Liver (tissue), 3 donors: ENCODE measurements around the gene PLXND1.

Experiments used
- GABPA ChIP-seq, 2 donors: IDR thresholded peaks in 1 of 2; conservative IDR thresholded peaks in 1 of 2; 2 replicates each; pipeline ENCODE4 v1.6.1; 2016; ENCODE audit warnings: antibody characterized with exemption in 2 of 2, mild to moderate bottlenecking in 1 of 2, moderate library complexity in 1 of 2
- HNF4G ChIP-seq: IDR thresholded peaks from 2 replicates; pipeline ENCODE4 v1.6.1; 2016; ENCODE audit warnings: antibody characterized with exemption
- RAD21 ChIP-seq, 2 donors: IDR thresholded peaks; 2 replicates each; pipeline ENCODE4 v1.6.1; 2016; ENCODE audit warnings: antibody characterized with exemption in 2 of 2, mild to moderate bottlenecking in 2 of 2
- REST ChIP-seq: IDR thresholded peaks from 2 replicates; pipeline ENCODE4 v1.6.1; 2016; ENCODE audit warnings: antibody characterized with exemption, mild to moderate bottlenecking
- SP1 ChIP-seq: IDR thresholded peaks from 2 replicates; pipeline ENCODE4 v1.6.1; 2018; ENCODE audit warnings: antibody characterized with exemption, mild to moderate bottlenecking
- TAF1 ChIP-seq: conservative IDR thresholded peaks from 2 replicates; pipeline ENCODE4 v1.6.1; 2016; ENCODE audit warnings: antibody characterized with exemption, mild to moderate bottlenecking
- YY1 ChIP-seq: IDR thresholded peaks from 2 replicates; pipeline ENCODE4 v1.6.1; 2016; ENCODE audit warnings: antibody characterized with exemption, mild to moderate bottlenecking
- TF ChIP-seq, protein P1 (sequence below): fragments of 150-350 bp; IDR thresholded peaks from 2 replicates; pipeline ENCODE4 v1.5.1; 2017; ENCODE audit warnings: improper control_type of control experiment, low read depth, low read length; ENCODE audit not compliant: missing input control
- TF ChIP-seq, protein P2 (sequence below): IDR thresholded peaks from 2 replicates; pipeline ENCODE4 v1.6.1; 2016; ENCODE audit warnings: antibody characterized with exemption
- donor health status: healthy.
- donor health status: healthy.

- TF ChIP-seq TAF1 (no peak), RAD21 (IDR thresholded peaks at IDR 0.05) (no peak), GABPA (IDR thresholded peaks at IDR 0.05 in 1 of 2, conservative IDR thresholded peaks at IDR 0.05 in 1 of 2) (no peak), YY1 (no peak), REST (no peak), SP1 (no peak), HNF4G (no peak)
- TF ChIP-seq, protein P1, sequence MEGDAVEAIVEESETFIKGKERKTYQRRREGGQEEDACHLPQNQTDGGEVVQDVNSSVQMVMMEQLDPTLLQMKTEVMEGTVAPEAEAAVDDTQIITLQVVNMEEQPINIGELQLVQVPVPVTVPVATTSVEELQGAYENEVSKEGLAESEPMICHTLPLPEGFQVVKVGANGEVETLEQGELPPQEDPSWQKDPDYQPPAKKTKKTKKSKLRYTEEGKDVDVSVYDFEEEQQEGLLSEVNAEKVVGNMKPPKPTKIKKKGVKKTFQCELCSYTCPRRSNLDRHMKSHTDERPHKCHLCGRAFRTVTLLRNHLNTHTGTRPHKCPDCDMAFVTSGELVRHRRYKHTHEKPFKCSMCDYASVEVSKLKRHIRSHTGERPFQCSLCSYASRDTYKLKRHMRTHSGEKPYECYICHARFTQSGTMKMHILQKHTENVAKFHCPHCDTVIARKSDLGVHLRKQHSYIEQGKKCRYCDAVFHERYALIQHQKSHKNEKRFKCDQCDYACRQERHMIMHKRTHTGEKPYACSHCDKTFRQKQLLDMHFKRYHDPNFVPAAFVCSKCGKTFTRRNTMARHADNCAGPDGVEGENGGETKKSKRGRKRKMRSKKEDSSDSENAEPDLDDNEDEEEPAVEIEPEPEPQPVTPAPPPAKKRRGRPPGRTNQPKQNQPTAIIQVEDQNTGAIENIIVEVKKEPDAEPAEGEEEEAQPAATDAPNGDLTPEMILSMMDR: no peak
- TF ChIP-seq, protein P2, sequence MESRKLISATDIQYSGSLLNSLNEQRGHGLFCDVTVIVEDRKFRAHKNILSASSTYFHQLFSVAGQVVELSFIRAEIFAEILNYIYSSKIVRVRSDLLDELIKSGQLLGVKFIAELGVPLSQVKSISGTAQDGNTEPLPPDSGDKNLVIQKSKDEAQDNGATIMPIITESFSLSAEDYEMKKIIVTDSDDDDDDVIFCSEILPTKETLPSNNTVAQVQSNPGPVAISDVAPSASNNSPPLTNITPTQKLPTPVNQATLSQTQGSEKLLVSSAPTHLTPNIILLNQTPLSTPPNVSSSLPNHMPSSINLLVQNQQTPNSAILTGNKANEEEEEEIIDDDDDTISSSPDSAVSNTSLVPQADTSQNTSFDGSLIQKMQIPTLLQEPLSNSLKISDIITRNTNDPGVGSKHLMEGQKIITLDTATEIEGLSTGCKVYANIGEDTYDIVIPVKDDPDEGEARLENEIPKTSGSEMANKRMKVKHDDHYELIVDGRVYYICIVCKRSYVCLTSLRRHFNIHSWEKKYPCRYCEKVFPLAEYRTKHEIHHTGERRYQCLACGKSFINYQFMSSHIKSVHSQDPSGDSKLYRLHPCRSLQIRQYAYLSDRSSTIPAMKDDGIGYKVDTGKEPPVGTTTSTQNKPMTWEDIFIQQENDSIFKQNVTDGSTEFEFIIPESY: no peak
Observed at GRCh38 chr3:129603561-129603942, 2.9 kb downstream of the PLXND1 start.
